ENCODE results near the gene HNRNPA3. TPM values are rescaled to one million over a fixed set of nuclear protein-coding genes. Genes with fewer than 3 reads are reported as not detected.
"Not testable (repeated sequence)": the region's sequence is repeated elsewhere in the genome, so short reads cannot be mapped to it uniquely, and the experiment has no call there.

The HNRNPA3 gene
- total RNA-seq, 1 donor from 2014 or later = 107 TPM

- Histone ChIP-seq H3K36me3 (peaks cover 49% of the 10 kb centered on the region), H3K79me2 (ENCODE audit: low read depth) (peaks cover 79% of the 10 kb centered on the region), H2AFZ (replicated peaks) (no peak overlapping the region), H3K4me1 (peaks cover 7% of the 10 kb centered on the region), H3K4me2 (no peak overlapping the region), H4K20me1 (ENCODE audit: low read depth) (peaks cover 83% of the 10 kb centered on the region), H3F3A (ENCODE audit: low read depth) (peaks cover 63% of the 10 kb centered on the region), H3K4me3 (no peak overlapping the region), H3K9ac (no peak overlapping the region), H3K9me3 (ENCODE audit: low read depth) (no peaks in the 10 kb centered on the region), H3K27me3 (no peaks in the 10 kb centered on the region), H3K27ac (no peak overlapping the region)
- no peak for TF ChIP-seq EZH2 (IDR thresholded peaks at IDR 0.05)
- TF ChIP-seq, protein P1, sequence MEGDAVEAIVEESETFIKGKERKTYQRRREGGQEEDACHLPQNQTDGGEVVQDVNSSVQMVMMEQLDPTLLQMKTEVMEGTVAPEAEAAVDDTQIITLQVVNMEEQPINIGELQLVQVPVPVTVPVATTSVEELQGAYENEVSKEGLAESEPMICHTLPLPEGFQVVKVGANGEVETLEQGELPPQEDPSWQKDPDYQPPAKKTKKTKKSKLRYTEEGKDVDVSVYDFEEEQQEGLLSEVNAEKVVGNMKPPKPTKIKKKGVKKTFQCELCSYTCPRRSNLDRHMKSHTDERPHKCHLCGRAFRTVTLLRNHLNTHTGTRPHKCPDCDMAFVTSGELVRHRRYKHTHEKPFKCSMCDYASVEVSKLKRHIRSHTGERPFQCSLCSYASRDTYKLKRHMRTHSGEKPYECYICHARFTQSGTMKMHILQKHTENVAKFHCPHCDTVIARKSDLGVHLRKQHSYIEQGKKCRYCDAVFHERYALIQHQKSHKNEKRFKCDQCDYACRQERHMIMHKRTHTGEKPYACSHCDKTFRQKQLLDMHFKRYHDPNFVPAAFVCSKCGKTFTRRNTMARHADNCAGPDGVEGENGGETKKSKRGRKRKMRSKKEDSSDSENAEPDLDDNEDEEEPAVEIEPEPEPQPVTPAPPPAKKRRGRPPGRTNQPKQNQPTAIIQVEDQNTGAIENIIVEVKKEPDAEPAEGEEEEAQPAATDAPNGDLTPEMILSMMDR (IDR thresholded peaks at IDR 0.05) = no peak
- TF ChIP-seq EZH2phosphoT487 (IDR thresholded peaks at IDR 0.05) = no peak
- peaks cover 18% of the 10 kb centered on the region for H3K4me1 Mint-ChIP-seq
- H3K9me3 Mint-ChIP-seq = no peaks in the 10 kb centered on the region
- no peak overlapping the region for H3K27ac Mint-ChIP-seq
- no peak for DNase-seq (ENCODE audit: low spot score)
- H3K36me3 Mint-ChIP-seq = peaks cover 54% of the 10 kb centered on the region
- H3K27me3 Mint-ChIP-seq (ENCODE audit: insufficient read depth, low read depth) = peaks cover 2% of the 10 kb centered on the region
- H3K4me3 Mint-ChIP-seq = no peak overlapping the region
Observed at GRCh38 chr2:177217247-177217843, 4.8 kb downstream of the HNRNPA3 start.

GRCh38 chr2:177219787-177220186, 7.2 kb downstream of the HNRNPA3 start:
- not testable (repeated sequence) for H3K27ac ChIP-seq; H3K27me3 Mint-ChIP-seq (ENCODE audit: insufficient read depth, low read depth); H3K4me3 ChIP-seq; H3K4me3 Mint-ChIP-seq; H3K4me1 ChIP-seq; H3K9me3 ChIP-seq (ENCODE audit: low read depth); H3K9ac ChIP-seq; H2AFZ ChIP-seq (replicated peaks); H3K27ac Mint-ChIP-seq; H3K4me1 Mint-ChIP-seq; DNase-seq (ENCODE audit: low spot score); H3K27me3 ChIP-seq; H3K4me2 ChIP-seq; H3K9me3 Mint-ChIP-seq
- Histone ChIP-seq H4K20me1 (ENCODE audit: low read depth) (peaks cover 66% of the 10 kb centered on the region), H3K79me2 (ENCODE audit: low read depth) (peaks cover 58% of the 10 kb centered on the region), H3F3A (ENCODE audit: low read depth) (peaks cover 75% of the 10 kb centered on the region), H3K36me3 (peaks cover 53% of the 10 kb centered on the region)
- H3K36me3 Mint-ChIP-seq = peaks cover 58% of the 10 kb centered on the region

DNA sequence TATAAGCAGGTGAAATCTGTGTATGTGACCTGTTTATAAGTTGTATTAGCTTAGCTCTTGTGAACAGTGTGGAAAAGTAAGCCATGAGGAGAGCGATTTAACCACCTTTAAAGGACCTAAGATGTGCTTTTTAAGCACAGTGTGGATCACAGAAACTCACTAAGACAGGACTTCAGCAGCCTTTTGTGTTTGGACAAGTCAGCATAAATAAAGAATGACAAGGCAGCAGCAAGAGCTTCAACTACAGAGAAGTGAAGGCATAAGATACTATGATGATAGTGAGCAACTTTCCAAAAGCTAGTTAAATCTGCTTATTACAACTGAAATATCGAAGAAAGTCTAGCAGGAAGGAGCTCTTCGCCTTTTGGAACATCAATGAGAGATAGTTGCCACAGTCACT, 8.9 kb downstream of the HNRNPA3 start:
- Mint-ChIP-seq H3K36me3 (peaks cover 47% of the 10 kb centered on the region), H3K27me3 (ENCODE audit: insufficient read depth, low read depth) (peaks cover 2% of the 10 kb centered on the region), H3K4me1 (no peaks in the 10 kb centered on the region), H3K4me3 (no peak overlapping the region), H3K9me3 (no peaks in the 10 kb centered on the region), H3K27ac (no peak overlapping the region)
- Histone ChIP-seq H3K27me3 (no peaks in the 10 kb centered on the region), H3K9me3 (ENCODE audit: low read depth) (no peaks in the 10 kb centered on the region), H2AFZ (replicated peaks) (no peak overlapping the region), H3K9ac (no peak overlapping the region), H3K4me1 (no peaks in the 10 kb centered on the region), H3F3A (ENCODE audit: low read depth) (peaks cover 86% of the 10 kb centered on the region), H3K4me3 (no peak overlapping the region), H3K79me2 (ENCODE audit: low read depth) (peaks cover 40% of the 10 kb centered on the region), H3K36me3 (peaks cover 47% of the 10 kb centered on the region), H4K20me1 (ENCODE audit: low read depth) (peaks cover 48% of the 10 kb centered on the region), H3K27ac (no peak overlapping the region), H3K4me2 (no peak overlapping the region)
- no peak for DNase-seq (ENCODE audit: low spot score)
- no peak for TF ChIP-seq EZH2 (IDR thresholded peaks at IDR 0.05)
- TF ChIP-seq EZH2phosphoT487 (IDR thresholded peaks at IDR 0.05) = no peak
- TF ChIP-seq, protein P1 (IDR thresholded peaks at IDR 0.05) = no peak

GRCh38 chr2:177221970-177222369, 9.4 kb downstream of the HNRNPA3 start:
- Histone ChIP-seq H3K9ac (no peak overlapping the region), H3K9me3 (ENCODE audit: low read depth) (no peaks in the 10 kb centered on the region), H2AFZ (replicated peaks) (no peak overlapping the region), H3K4me2 (no peak overlapping the region), H3K4me1 (no peaks in the 10 kb centered on the region), H4K20me1 (ENCODE audit: low read depth) (peaks cover 44% of the 10 kb centered on the region), H3K36me3 (peaks cover 44% of the 10 kb centered on the region), H3K4me3 (no peak overlapping the region), H3K79me2 (ENCODE audit: low read depth) (peaks cover 36% of the 10 kb centered on the region), H3K27ac (no peak overlapping the region), H3F3A (ENCODE audit: low read depth) (peaks cover 84% of the 10 kb centered on the region), H3K27me3 (no peaks in the 10 kb centered on the region)
- H3K4me3 Mint-ChIP-seq = no peak overlapping the region
- H3K27me3 Mint-ChIP-seq (ENCODE audit: insufficient read depth, low read depth) = peaks cover 2% of the 10 kb centered on the region
- H3K27ac Mint-ChIP-seq = no peak overlapping the region
- H3K9me3 Mint-ChIP-seq = no peaks in the 10 kb centered on the region
- no peaks in the 10 kb centered on the region for H3K4me1 Mint-ChIP-seq
- H3K36me3 Mint-ChIP-seq = peaks cover 45% of the 10 kb centered on the region
- TF ChIP-seq EZH2 (IDR thresholded peaks at IDR 0.05) (no peak), EZH2phosphoT487 (IDR thresholded peaks at IDR 0.05) (no peak)
- TF ChIP-seq, protein P1 (IDR thresholded peaks at IDR 0.05) = no peak
- no peak for DNase-seq (ENCODE audit: low spot score)

DNA sequence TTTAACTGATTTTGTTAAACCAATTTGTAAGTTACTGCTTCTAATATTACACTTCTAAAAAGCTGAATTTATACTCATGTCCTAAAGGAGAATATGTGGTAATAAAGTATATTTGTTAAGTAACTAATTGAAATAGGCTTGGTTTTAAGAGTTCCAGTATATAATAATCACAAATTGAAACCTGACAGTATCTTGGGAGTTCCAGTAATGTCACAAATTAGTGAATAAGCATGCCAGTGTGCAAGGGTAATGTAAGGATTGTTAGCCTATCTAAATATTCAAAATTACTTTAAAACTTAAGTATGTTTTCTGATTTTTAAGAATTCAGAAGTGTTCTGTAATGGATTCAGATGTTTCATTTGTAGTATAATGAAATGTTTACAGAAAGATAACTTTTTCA, 10.8 kb downstream of the HNRNPA3 start:
- not testable (repeated sequence) for H3K27ac Mint-ChIP-seq; H3K4me1 ChIP-seq; H3K9me3 Mint-ChIP-seq; H3K4me2 ChIP-seq; H3K4me3 Mint-ChIP-seq; H3K9ac ChIP-seq; H3K27me3 ChIP-seq; H3K27me3 Mint-ChIP-seq (ENCODE audit: insufficient read depth, low read depth); H3K4me1 Mint-ChIP-seq; H2AFZ ChIP-seq (replicated peaks); DNase-seq (ENCODE audit: low spot score); H3K4me3 ChIP-seq; H3K9me3 ChIP-seq (ENCODE audit: low read depth); H3K27ac ChIP-seq
- H3K36me3 Mint-ChIP-seq = peaks cover 36% of the 10 kb centered on the region
- peaks cover 29% of the 10 kb centered on the region for H4K20me1 ChIP-seq (ENCODE audit: low read depth)
- H3K79me2 ChIP-seq (ENCODE audit: low read depth) = peaks cover 21% of the 10 kb centered on the region
- peaks cover 32% of the 10 kb centered on the region for H3K36me3 ChIP-seq
- H3F3A ChIP-seq (ENCODE audit: low read depth) = peaks cover 82% of the 10 kb centered on the region
